GM12872 (cell line): ENCODE results near the gene THSD7B.

Source experiments
- CTCF ChIP-seq: IDR thresholded peaks from 3 replicates; pipeline ENCODE4 v1.5.1; 2011; ENCODE audit warnings: low read depth, mild to moderate bottlenecking, low read length, moderate library complexity; ENCODE audit not compliant: insufficient read depth

THSD7B gene

GRCh38 chr2:137254052-137254451, 488.7 kb downstream of the THSD7B start:
- no peak for TF ChIP-seq CTCF

- no peak for TF ChIP-seq CTCF
Observed at GRCh38 chr2:137255345-137255744, 490.0 kb downstream of the THSD7B start.

GRCh38 chr2:137255990-137256389, 490.6 kb downstream of the THSD7B start:
- no peak for TF ChIP-seq CTCF

- no peak for TF ChIP-seq CTCF
Observed at GRCh38 chr2:137261881-137262585, 496.7 kb downstream of the THSD7B start.

- TF ChIP-seq CTCF = no peak
Observed at GRCh38 chr2:137262594-137262993, 497.2 kb downstream of the THSD7B start.

- no peak for TF ChIP-seq CTCF
Observed at GRCh38 chr2:137287913-137288639, 522.7 kb downstream of the THSD7B start.

- no peak for TF ChIP-seq CTCF
Observed at GRCh38 chr2:137291836-137292570, 526.7 kb downstream of the THSD7B start.
